GM12873 (cell line): Measurements from ENCODE around the gene MCOLN1.

ENCODE experiments used
- CTCF ChIP-seq: IDR thresholded peaks from 2 replicates; pipeline ENCODE4 v1.5.1; 2012; ENCODE audit warnings: low read depth, mild to moderate bottlenecking, moderate library complexity, low read length, control low read depth; ENCODE audit not compliant: insufficient read depth; ENCODE audit errors: missing control alignments

MCOLN1 gene

DNA sequence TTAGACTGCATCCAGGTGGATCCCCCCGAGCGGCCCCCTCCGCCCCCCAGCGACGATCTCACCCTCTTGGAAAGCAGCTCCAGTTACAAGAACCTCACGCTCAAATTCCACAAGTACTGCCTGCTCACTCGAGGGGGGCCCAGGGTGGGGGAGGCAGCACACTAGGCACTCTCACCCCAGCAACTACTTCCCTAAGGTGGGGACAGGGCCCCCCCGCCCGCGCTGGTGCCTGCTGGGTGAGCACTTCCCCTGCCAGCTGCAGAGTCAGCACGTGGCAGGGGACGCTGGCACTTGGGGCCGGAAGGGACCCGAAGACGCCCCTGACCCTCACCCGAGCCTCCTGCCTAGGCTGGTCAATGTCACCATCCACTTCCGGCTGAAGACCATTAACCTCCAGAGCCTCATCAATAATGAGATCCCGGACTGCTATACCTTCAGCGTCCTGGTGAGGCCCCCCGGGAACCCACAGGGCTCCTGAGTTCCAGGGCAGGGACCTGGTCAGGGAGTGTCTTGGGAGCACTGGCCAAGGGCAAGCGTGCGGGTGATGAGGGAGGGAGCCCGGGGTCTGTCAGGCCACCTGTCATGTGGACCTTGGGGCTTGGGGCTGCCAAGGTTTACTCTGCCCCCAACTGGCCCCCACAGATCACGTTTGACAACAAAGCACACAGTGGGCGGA, 5.2 kb downstream of the MCOLN1 start:
- no peak for TF ChIP-seq CTCF

DNA sequence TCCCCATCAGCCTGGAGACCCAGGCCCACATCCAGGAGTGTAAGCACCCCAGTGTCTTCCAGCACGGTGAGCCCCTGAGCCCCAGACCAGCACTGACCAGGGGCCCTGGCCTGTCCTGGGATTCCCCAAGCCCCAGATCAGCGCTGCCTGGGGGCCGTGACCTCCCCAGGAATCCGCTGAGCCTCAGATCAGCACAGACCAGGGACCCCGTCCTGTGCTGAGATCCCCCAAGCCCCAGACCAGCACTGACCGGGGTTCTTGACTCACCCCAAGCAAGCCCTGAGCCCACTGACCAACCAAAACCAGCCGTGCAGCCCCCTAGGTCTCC, 5.7 kb downstream of the MCOLN1 start:
- no peak for TF ChIP-seq CTCF

GRCh38 chr19:7528522-7529245, 6.3 kb downstream of the MCOLN1 start:
- no peak for TF ChIP-seq CTCF

GRCh38 chr19:7529246-7529600, 6.8 kb downstream of the MCOLN1 start:
- no peak for TF ChIP-seq CTCF

DNA sequence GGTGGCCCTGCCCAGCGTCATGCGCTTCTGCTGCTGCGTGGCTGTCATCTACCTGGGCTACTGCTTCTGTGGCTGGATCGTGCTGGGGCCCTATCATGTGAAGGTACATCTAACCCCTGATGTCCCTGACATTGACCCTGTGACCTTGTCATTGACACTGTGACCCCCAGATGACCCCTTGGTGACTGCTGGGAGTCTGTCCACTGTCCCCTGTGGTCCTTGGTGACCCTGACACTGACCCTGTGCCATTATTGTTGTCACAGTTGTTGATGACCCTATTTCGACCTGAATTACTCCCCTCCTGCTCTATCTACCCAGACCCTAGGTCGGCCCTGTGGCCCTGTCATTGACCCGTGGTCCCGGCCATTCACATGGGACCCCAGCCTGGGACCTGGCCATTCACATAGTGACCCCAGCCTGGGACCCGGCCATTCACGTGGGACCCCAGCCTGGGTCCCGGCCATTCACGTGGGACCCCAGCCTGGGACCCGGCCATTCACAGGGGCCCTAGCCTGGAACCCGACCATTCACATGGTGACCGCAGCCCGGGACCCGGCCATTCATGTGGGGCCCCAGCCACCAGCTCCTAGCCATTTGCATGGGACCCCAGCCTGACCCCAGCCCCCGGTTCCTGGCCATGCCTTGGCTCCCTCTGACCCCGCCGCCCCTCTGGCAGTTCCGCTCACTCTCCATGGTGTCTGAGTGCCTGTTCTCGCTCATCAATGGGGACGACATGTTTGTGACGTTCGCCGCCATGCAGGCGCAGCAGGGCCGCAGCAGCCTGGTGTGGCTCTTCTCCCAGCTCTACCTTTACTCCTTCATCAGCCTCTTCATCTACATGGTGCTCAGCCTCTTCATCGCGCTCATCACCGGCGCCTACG, 7.4 kb downstream of the MCOLN1 start:
- no peak for TF ChIP-seq CTCF

DNA sequence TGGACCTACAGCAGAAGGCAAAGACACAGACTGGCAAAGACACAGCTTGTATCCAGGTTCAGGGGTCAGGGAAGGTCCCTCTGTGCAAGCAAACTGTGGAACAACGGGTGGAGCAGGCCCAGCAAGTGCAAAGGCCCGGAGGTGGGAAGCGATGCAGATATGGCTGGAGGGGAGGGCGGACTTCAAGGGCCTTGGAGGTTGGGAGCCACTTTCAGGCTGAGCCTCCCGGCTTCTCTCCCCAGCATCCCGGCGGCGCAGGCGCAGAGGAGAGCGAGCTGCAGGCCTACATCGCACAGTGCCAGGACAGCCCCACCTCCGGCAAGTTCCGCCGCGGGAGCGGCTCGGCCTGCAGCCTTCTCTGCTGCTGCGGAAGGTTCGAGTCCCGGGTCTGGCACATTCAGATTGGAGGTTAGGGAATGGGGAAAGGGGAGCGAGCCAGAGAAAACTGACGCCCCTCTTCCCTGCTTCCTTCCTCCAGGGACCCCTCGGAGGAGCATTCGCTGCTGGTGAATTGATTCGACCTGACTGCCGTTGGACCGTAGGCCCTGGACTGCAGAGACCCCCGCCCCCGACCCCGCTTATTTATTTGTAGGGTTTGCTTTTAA, 11.0 kb downstream of the MCOLN1 start:
- no peak for TF ChIP-seq CTCF

DNA sequence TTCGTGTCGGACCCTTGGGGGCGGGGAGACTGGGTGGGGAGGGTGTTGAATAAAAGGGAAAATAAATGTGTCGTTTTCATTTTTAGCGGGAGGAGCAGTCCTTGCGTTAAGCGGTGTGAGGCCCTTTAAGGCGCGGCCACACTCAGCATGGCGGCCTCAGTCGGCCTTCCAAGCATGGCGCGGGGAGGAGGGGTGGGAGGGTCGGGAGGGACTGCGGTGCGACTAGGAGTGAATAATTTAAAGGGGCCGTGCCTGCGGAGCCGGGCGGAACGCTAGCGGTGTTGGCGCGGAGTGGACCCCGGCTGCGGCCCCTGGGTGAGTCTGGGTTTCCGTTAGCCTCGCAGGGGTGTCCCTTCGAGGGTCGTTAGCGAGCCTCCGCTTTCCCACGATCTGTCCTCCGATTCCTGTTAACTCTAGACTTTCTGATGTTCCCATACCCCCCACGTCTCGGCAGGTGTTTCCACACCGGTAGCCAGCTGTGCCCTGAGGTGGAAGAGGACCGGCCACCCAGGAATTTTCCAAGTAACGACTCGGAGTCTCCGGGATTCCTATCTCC, 11.6 kb downstream of the MCOLN1 start:
- TF ChIP-seq CTCF, result no peak
